Sigmoid colon (tissue), 7 donors: ENCODE measurements around the gene CS. TPM values are rescaled to one million over a fixed set of nuclear protein-coding genes. Genes with fewer than 3 reads are reported as not detected.

Experiments
- DNase-seq: peaks from one replicate; pipeline ENCODE4 v3.0.0-alpha.2; 2019
- H3K27ac ChIP-seq, 4 donors: fragments of 200-600 bp; sonication (generic); one replicate each; pipeline ENCODE4 v1.5.1; 2016 to 2019; ENCODE audit warnings: mild to moderate bottlenecking in 1 of 4
- H3K27me3 ChIP-seq, 3 donors: fragments of 200-600 bp; sonication (generic); one replicate each; pipeline ENCODE4 v1.5.1; 2019; ENCODE audit warnings: mild to moderate bottlenecking in 1 of 3
- H3K36me3 ChIP-seq, 4 donors: fragments of 200-600 bp; sonication (generic); one replicate each; pipeline ENCODE4 v1.5.1; 2016 to 2019
- H3K4me1 ChIP-seq, 4 donors: fragments of 200-600 bp; sonication (generic); one replicate each; pipeline ENCODE4 v1.5.1; 2017 to 2019
- H3K4me3 ChIP-seq, 4 donors: fragments of 200-600 bp; sonication (generic); one replicate each; pipeline ENCODE4 v1.5.1; 2017 to 2019; ENCODE audit warnings: mild to moderate bottlenecking in 2 of 4, moderate library complexity in 1 of 4
- H3K9me3 ChIP-seq, 4 donors: fragments of 200-600 bp in 3 of 4; sonication (generic) in 3 of 4; one replicate each; pipeline versions ENCODE4 v1.5.1 to v1.6.1; 2013 to 2019
- CTCF ChIP-seq, 4 experiments: fragments of 450-650 bp in 3 of 4; fragments of 200-600 bp in 1 of 4; IDR thresholded peaks; one replicate each; pipeline ENCODE4 v1.5.1; 2016 to 2019; ENCODE audit warnings: antibody characterized with exemption in 4 of 4, mild to moderate bottlenecking in 3 of 4, moderate library complexity in 2 of 4
- EP300 ChIP-seq, 4 donors: sonication (generic); formaldehyde crosslinking; IDR thresholded peaks; one replicate each; pipeline ENCODE4 v1.6.1; 2017; ENCODE audit warnings: antibody characterized with exemption in 4 of 4
- POLR2A ChIP-seq, 2 donors: fragments of 450-650 bp; IDR thresholded peaks; one replicate each; pipeline ENCODE4 v1.6.1; 2016; ENCODE audit warnings: antibody characterized with exemption in 2 of 2, mild to moderate bottlenecking in 2 of 2, moderate library complexity in 2 of 2
- POLR2AphosphoS5 ChIP-seq, 4 donors: sonication (generic); formaldehyde crosslinking; IDR thresholded peaks; one replicate each; pipeline ENCODE4 v1.6.1; 2017; ENCODE audit warnings: antibody characterized with exemption in 4 of 4
- WGBS, 2 donors: extraction: QIAGEN DNeasy Blood & Tissue Kit; methylation state at CpG; one replicate each; pipeline ENCODE4 v1.1.7; 2013; 5-methylcytosine and 5-hydroxymethylcytosine counted together
- intact Hi-C: fragments of 100-400 bp; cut with DNase I; formaldehyde crosslinking; loops from one replicate; pipeline ENCODE4 v1.15.1; 2023
- polyA plus RNA-seq, 3 donors: library from polyadenylated mRNA; stranded (reverse); fragments of 200-250 nt; gene quantifications; one replicate each; pipeline ENCODE4 v1.2.3, GENCODE V29; 2013
- total RNA-seq, 4 donors: library from RNA; depleted of rRNA; stranded (reverse); fragments of >200 nt; gene quantifications; one replicate each; pipeline ENCODE4 v1.1.0, GENCODE V29; 2016
- donor health status: healthy with polysubstance abuse.
- donor health status: Bipolar disorder and iron deficiency.
- donor health status: healthy.

The CS gene
- total and polyA plus RNA-seq, 7 donors: 75.9 to 151 (median 104) TPM

GRCh38 chr12:56315622-56316473, 15.7 kb upstream of the CS start, which contains the start of gene CNPY2:
CNPY2 (minus strand) TSS chr12:56315988; CDS start chr12:56315217, 771 bp downstream.
- peak within 1 kb of the TSS; percentile 87 to 98 (median 90) for H3K4me3 ChIP-seq
- 0% methylated on average over 62 of the region's 62 CpGs for WGBS, 2 donors
- peak; percentile 98 for DNase-seq
- peak within 1 kb of the TSS; percentile 93 to 95 (median 94) for H3K27ac ChIP-seq
- intact Hi-C loops: loop anchor here (2.0 to 5.0 kb wide), 2 partner anchors 17 to 151 kb away; partner anchors contain the start of genes PAN2 and SPRYD4
- H3K27me3 ChIP-seq: no peaks in the 10 kb centered on the region
- H3K4me1 ChIP-seq: peaks cover 0 to 22% (median 18%) of the 10 kb centered on the region in 4 donors
- no peaks in the 10 kb centered on the region for H3K9me3 ChIP-seq
- H3K36me3 ChIP-seq: peaks cover 0 to 57% (median 6%) of the 10 kb centered on the region in 4 donors
- TF ChIP-seq POLR2A (IDR thresholded peaks at IDR 0.05) (peak; percentile 67 to 68), EP300 (IDR thresholded peaks at IDR 0.05) (no peak), POLR2AphosphoS5 (IDR thresholded peaks at IDR 0.05) (peak; percentile 83 to 91 (median 86))

- DNase-seq: no peak
- intact Hi-C loops: loop anchor here (5.0 kb wide), 1 partner anchor 152 kb away; the partner anchor contains the start of gene SPRYD4
These were observed 15.1 kb upstream of the CS start for GRCh38 chr12:56315249-56315621.

GRCh38 chr12:56311003-56311402, 10.9 kb upstream of the CS start:
- H3K36me3 ChIP-seq: peaks cover 4 to 73% (median 13%) of the 10 kb centered on the region in 4 donors
- H3K27ac ChIP-seq: no peak overlapping the region
- intact Hi-C loops: no loop called here
- DNase-seq: no peak
- peaks cover 0 to 17% (median 10%) of the 10 kb centered on the region in 4 donors for H3K4me1 ChIP-seq
- no peak for TF ChIP-seq POLR2A (IDR thresholded peaks at IDR 0.05)
- TF ChIP-seq CTCF (IDR thresholded peaks at IDR 0.05): no peak
- TF ChIP-seq POLR2AphosphoS5 (IDR thresholded peaks at IDR 0.05): no peak
- no peak for TF ChIP-seq EP300 (IDR thresholded peaks at IDR 0.05)
- no peaks in the 10 kb centered on the region for H3K27me3 ChIP-seq
- H3K4me3 ChIP-seq: no peak overlapping the region
- no peaks in the 10 kb centered on the region for H3K9me3 ChIP-seq
- 97 to 98% methylated on average over 12 of the region's 12 CpGs for WGBS, 2 donors

More at GRCh38 chr12:56315249-56315621, 15.1 kb upstream of the CS start:
- H3K9me3 ChIP-seq: no peaks in the 10 kb centered on the region
- H3K4me3 ChIP-seq: peak overlapping the region; percentile 87 to 98 (median 90)
- peaks cover 0 to 22% (median 18%) of the 10 kb centered on the region in 4 donors for H3K4me1 ChIP-seq
- no peaks in the 10 kb centered on the region for H3K27me3 ChIP-seq
- WGBS, 2 donors: 1% methylated on average over 11 of the region's 11 CpGs
- peak overlapping the region; percentile 93 to 95 (median 94) for H3K27ac ChIP-seq
- H3K36me3 ChIP-seq: peaks cover 0 to 57% (median 9%) of the 10 kb centered on the region in 4 donors
- TF ChIP-seq EP300 (IDR thresholded peaks at IDR 0.05): no peak
- TF ChIP-seq CTCF (IDR thresholded peaks at IDR 0.05): no peak
- TF ChIP-seq POLR2AphosphoS5 (IDR thresholded peaks at IDR 0.05): no peak
- no peak for TF ChIP-seq POLR2A (IDR thresholded peaks at IDR 0.05)

- no peak for TF ChIP-seq EP300 (IDR thresholded peaks at IDR 0.05)
- no peak for TF ChIP-seq CTCF (IDR thresholded peaks at IDR 0.05)
- TF ChIP-seq POLR2AphosphoS5 (IDR thresholded peaks at IDR 0.05): no peak
- no peak for TF ChIP-seq POLR2A (IDR thresholded peaks at IDR 0.05)
- Histone ChIP-seq H3K27ac (no peak overlapping the region), H3K36me3 (peaks cover 4 to 82% (median 13%) of the 10 kb centered on the region in 4 donors), H3K9me3 (no peaks in the 10 kb centered on the region), H3K27me3 (no peaks in the 10 kb centered on the region), H3K4me1 (no peaks in the 10 kb centered on the region), H3K4me3 (no peak overlapping the region)
- intact Hi-C loops: no loop called here
- no peak for DNase-seq
- 89 to 93% methylated on average over 3 of the region's 3 CpGs for whole genome bisulfite sequencing, 2 donors
These were observed 8.6 kb upstream of the CS start for GRCh38 chr12:56308714-56309113.
